PC-3 (cell line): ENCODE measurements around the gene ATP6V1G1.

Experiments used
- CTCF ChIP-seq: fragments of 300-600 bp; sonication (generic); conservative IDR thresholded peaks from 2 replicates; pipeline ENCODE4 v1.5.1; 2017; ENCODE audit warnings: antibody characterized with exemption, low read depth, mild to moderate bottlenecking, low read length
- EZH2 ChIP-seq: fragments of 300-600 bp; sonication (generic); IDR thresholded peaks from one replicate; pipeline ENCODE4 v1.6.1; 2017; ENCODE audit warnings: antibody characterized with exemption, mild to moderate bottlenecking, low read length; ENCODE audit not compliant: unreplicated experiment

GRCh38 chr9:114572199-114572598, 15.4 kb upstream of the ATP6V1G1 start:
- TF ChIP-seq CTCF (no peak), EZH2 (no peak)
